Activated B cell treated with CpG ODN at 0.5 μM for 24 hours (primary cell): ENCODE results near the gene CD55. TPM values are rescaled to one million over a fixed set of nuclear protein-coding genes. Genes with fewer than 3 reads are reported as not detected.

Experiments used
- ATAC-seq: fragments of 200-7000 bp; cut with Tn5 transposase; one replicate; pipeline ENCODE4 v1.10.0; 2021; ENCODE audit warnings: low read depth, mild to moderate bottlenecking, moderate library complexity
- CTCF ChIA-PET: fragments of 350-600 bp; sonication (Branson Sonifier 250); formaldehyde crosslinking; loops from one replicate; lab custom pipeline; 2021; ENCODE audit warnings: antibody characterized with exemption; lab: Charles Lee
- POLR2A ChIA-PET: fragments of 350-600 bp; sonication (Branson Sonifier 250); formaldehyde crosslinking; loops from one replicate; lab custom pipeline; 2021; ENCODE audit warnings: antibody characterized with exemption; lab: Charles Lee
- DNase-seq: peaks from one replicate; pipeline ENCODE4 v3.0.0; 2022
- H3K27ac Mint-ChIP-seq: one replicate; pipeline ENCODE4 v1.8.0; 2020; ENCODE audit warnings: mixed read lengths
- H3K27me3 Mint-ChIP-seq: one replicate; pipeline ENCODE4 v1.8.0; 2021; ENCODE audit warnings: mixed read lengths
- H3K36me3 Mint-ChIP-seq: one replicate; pipeline ENCODE4 v1.8.0; 2021; ENCODE audit warnings: low read depth, mixed read lengths
- H3K4me1 Mint-ChIP-seq: one replicate; pipeline ENCODE4 v1.8.0; 2021; ENCODE audit warnings: mixed read lengths
- H3K4me3 Mint-ChIP-seq: one replicate; pipeline ENCODE4 v1.8.0; 2020; ENCODE audit warnings: mild to moderate bottlenecking, mixed read lengths
- H3K9me3 Mint-ChIP-seq: one replicate; pipeline ENCODE4 v1.8.0; 2020; ENCODE audit warnings: mixed read lengths
- CTCF ChIP-seq: fragments of 200-600 bp; IDR thresholded peaks from one replicate; pipeline ENCODE4 v1.8.0; 2022; ENCODE audit warnings: antibody characterized with exemption, mild to moderate bottlenecking
- intact Hi-C: fragments of 100-400 bp; cut with micrococcal nuclease; formaldehyde crosslinking; loops from one replicate; pipeline ENCODE4 v1.15.1; 2024
- total RNA-seq: library from RNA; stranded (reverse); gene quantifications from 2 replicates; pipeline ENCODE4 v1.2.3, GENCODE V29; 2022

Gene CD55
- total RNA-seq, 1 donor from 2014 or later: 90.9 TPM

GRCh38 chr1:207344221-207344620, 22.7 kb downstream of the CD55 start:
- CTCF ChIA-PET: no interaction called here
- intact Hi-C loops: no loop called here

GRCh38 chr1:207345644-207346477, 24.4 kb downstream of the CD55 start:
- Mint-ChIP-seq H3K27me3 (no peaks in the 10 kb centered on the region), H3K4me1 (peaks cover 87% of the 10 kb centered on the region), H3K9me3 (peaks cover 12% of the 10 kb centered on the region), H3K36me3 (peaks cover 93% of the 10 kb centered on the region), H3K4me3 (no peak overlapping the region), H3K27ac (no peak overlapping the region)
- DNase-seq: no peak
- CTCF ChIA-PET: interaction anchor here (0.9 kb wide), 1 partner anchor 59 kb away, joined by 3 read pairs; no protein-coding TSS in a partner anchor
- ATAC-seq: no peak
- intact Hi-C loops: no loop called here
- POLR2A ChIA-PET: interaction anchor here (2.6 kb wide), 1 partner anchor 24 kb away, joined by 13 read pairs; the partner anchor contains the start of gene CD55
- TF ChIP-seq CTCF: no peak

More at GRCh38 chr1:207344221-207344620, 22.7 kb downstream of the CD55 start:
- ATAC-seq (no peak), DNase-seq (no peak)
- Mint-ChIP-seq H3K4me1 (peaks cover 80% of the 10 kb centered on the region), H3K27ac (no peak overlapping the region), H3K4me3 (no peak overlapping the region), H3K9me3 (no peaks in the 10 kb centered on the region), H3K36me3 (peaks cover 91% of the 10 kb centered on the region), H3K27me3 (no peaks in the 10 kb centered on the region)
- no peak for TF ChIP-seq CTCF
- POLR2A ChIA-PET: interaction anchor here (1.1 kb wide), 1 partner anchor 22 kb away, joined by 3 read pairs; no protein-coding TSS in a partner anchor

GRCh38 chr1:207346513-207346912, 25.0 kb downstream of the CD55 start:
- Mint-ChIP-seq H3K27me3 (no peaks in the 10 kb centered on the region), H3K4me3 (no peak overlapping the region), H3K36me3 (peaks cover 92% of the 10 kb centered on the region), H3K9me3 (peaks cover 16% of the 10 kb centered on the region), H3K4me1 (peaks cover 85% of the 10 kb centered on the region), H3K27ac (no peak overlapping the region)
- DNase-seq: no peak
- intact Hi-C loops: no loop called here
- TF ChIP-seq CTCF: no peak
- POLR2A ChIA-PET: interaction anchor here (2.6 kb wide), 1 partner anchor 25 kb away, joined by 13 read pairs; the partner anchor contains the start of gene CD55
- ATAC-seq: no peak
- CTCF ChIA-PET: no interaction called here

GRCh38 chr1:207349979-207350378, 28.5 kb downstream of the CD55 start:
- Mint-ChIP-seq H3K4me1 (peaks cover 79% of the 10 kb centered on the region), H3K4me3 (no peak overlapping the region), H3K9me3 (peaks cover 16% of the 10 kb centered on the region), H3K27ac (no peak overlapping the region), H3K36me3 (peaks cover 88% of the 10 kb centered on the region), H3K27me3 (no peaks in the 10 kb centered on the region)
- POLR2A ChIA-PET: interaction anchor here (1.6 kb wide), 1 partner anchor 28 kb away, joined by 5 read pairs; the partner anchor contains the start of gene CD55
- TF ChIP-seq CTCF: no peak
- ATAC-seq (no peak), DNase-seq (no peak)
- CTCF ChIA-PET: no interaction called here
- intact Hi-C loops: no loop called here

GRCh38 chr1:207352554-207352953, 31.1 kb downstream of the CD55 start:
- ChIA-PET POLR2A (interaction anchor here (0.6 to 1.2 kb wide), 3 partner anchors 31 to 473 kb away, joined by 4 to 8 read pairs (median 4); partner anchors contain the start of gene CD55), CTCF (interaction anchor here (0.9 kb wide), 1 partner anchor 16 kb away, joined by 3 read pairs; no protein-coding TSS in a partner anchor)
- Mint-ChIP-seq H3K4me3 (no peak overlapping the region), H3K36me3 (peaks cover 76% of the 10 kb centered on the region), H3K27me3 (no peaks in the 10 kb centered on the region), H3K4me1 (peaks cover 79% of the 10 kb centered on the region), H3K27ac (no peak overlapping the region), H3K9me3 (peaks cover 16% of the 10 kb centered on the region)
- ATAC-seq: no peak
- no peak for DNase-seq
- intact Hi-C loops: loop anchor here (2.0 kb wide), 1 partner anchor 16 kb away; no protein-coding TSS in a partner anchor
- no peak for TF ChIP-seq CTCF
